ENCODE measurements around the gene CHI3L1. TPM values are rescaled to one million over a fixed set of nuclear protein-coding genes. Genes with fewer than 3 reads are reported as not detected.

CHI3L1 gene
- total RNA-seq, 1 donor: 273 TPM

- no peak for DNase-seq (ENCODE audit: insufficient read length, low spot score, missing footprints)
- Histone ChIP-seq H4K20me1 (ENCODE audit: insufficient read depth, low read length) (no peaks in the 10 kb centered on the region), H3K4me3 (ENCODE audit: insufficient read depth, low read length) (no peak overlapping the region), H3K4me1 (ENCODE audit: insufficient read depth, low read length) (peaks cover 19% of the 10 kb centered on the region), H3K9me3 (ENCODE audit: low read depth, low read length) (no peaks in the 10 kb centered on the region), H3K4me2 (ENCODE audit: insufficient read depth, low read length) (no peak overlapping the region), H3K79me2 (ENCODE audit: insufficient read depth, low read length) (no peaks in the 10 kb centered on the region), H3K27ac (ENCODE audit: low read depth, low read length) (no peak overlapping the region), H2AFZ (ENCODE audit: low read length) (no peak overlapping the region), H3K36me3 (ENCODE audit: insufficient read depth, low read length) (no peaks in the 10 kb centered on the region), H3K27me3 (ENCODE audit: insufficient read depth, low read length) (no peaks in the 10 kb centered on the region)
- TF ChIP-seq CTCF (IDR thresholded peaks at IDR 0.05; ENCODE audit: extremely low read depth, low read depth, low read length): no peak
Observed at GRCh38 chr1:203206129-203206687, 19.7 kb upstream of the CHI3L1 start.

GRCh38 chr1:203204756-203205155 lies 18.3 kb upstream of the CHI3L1 start:
- Histone ChIP-seq H3K9me3 (ENCODE audit: low read depth, low read length) (no peaks in the 10 kb centered on the region), H3K27ac (ENCODE audit: low read depth, low read length) (no peak overlapping the region), H3K4me2 (ENCODE audit: insufficient read depth, low read length) (no peak overlapping the region), H3K79me2 (ENCODE audit: insufficient read depth, low read length) (no peaks in the 10 kb centered on the region), H3K36me3 (ENCODE audit: insufficient read depth, low read length) (no peaks in the 10 kb centered on the region), H3K27me3 (ENCODE audit: insufficient read depth, low read length) (no peaks in the 10 kb centered on the region), H4K20me1 (ENCODE audit: insufficient read depth, low read length) (no peaks in the 10 kb centered on the region), H2AFZ (ENCODE audit: low read length) (no peak overlapping the region), H3K4me3 (ENCODE audit: insufficient read depth, low read length) (no peak overlapping the region), H3K4me1 (ENCODE audit: insufficient read depth, low read length) (peaks cover 33% of the 10 kb centered on the region)
- no peak for TF ChIP-seq CTCF (IDR thresholded peaks at IDR 0.05; ENCODE audit: extremely low read depth, low read depth, low read length)
- no peak for DNase-seq (ENCODE audit: insufficient read length, low spot score, missing footprints)

GRCh38 chr1:203202431-203203245 lies 16.1 kb upstream of the CHI3L1 start:
- TF ChIP-seq CTCF (IDR thresholded peaks at IDR 0.05; ENCODE audit: extremely low read depth, low read depth, low read length): no peak
- Histone ChIP-seq H3K4me1 (ENCODE audit: insufficient read depth, low read length) (peaks cover 54% of the 10 kb centered on the region), H3K79me2 (ENCODE audit: insufficient read depth, low read length) (no peaks in the 10 kb centered on the region), H2AFZ (ENCODE audit: low read length) (peak overlapping the region; percentile 74), H3K4me3 (ENCODE audit: insufficient read depth, low read length) (no peak overlapping the region), H3K9me3 (ENCODE audit: low read depth, low read length) (no peaks in the 10 kb centered on the region), H3K36me3 (ENCODE audit: insufficient read depth, low read length) (no peaks in the 10 kb centered on the region), H3K27me3 (ENCODE audit: insufficient read depth, low read length) (no peaks in the 10 kb centered on the region), H4K20me1 (ENCODE audit: insufficient read depth, low read length) (no peaks in the 10 kb centered on the region), H3K4me2 (ENCODE audit: insufficient read depth, low read length) (peak overlapping the region; percentile 23), H3K27ac (ENCODE audit: low read depth, low read length) (peak overlapping the region; percentile 19)
- DNase-seq (ENCODE audit: insufficient read length, low spot score, missing footprints): peak; percentile 84

GRCh38 chr1:203201516-203202205 lies 15.2 kb upstream of the CHI3L1 start:
- no peaks in the 10 kb centered on the region for H3K9me3 ChIP-seq (ENCODE audit: low read depth, low read length)
- no peaks in the 10 kb centered on the region for H3K79me2 ChIP-seq (ENCODE audit: insufficient read depth, low read length)
- H3K4me3 ChIP-seq (ENCODE audit: insufficient read depth, low read length): no peak overlapping the region
- H3K36me3 ChIP-seq (ENCODE audit: insufficient read depth, low read length): no peaks in the 10 kb centered on the region
- H3K27me3 ChIP-seq (ENCODE audit: insufficient read depth, low read length): no peaks in the 10 kb centered on the region
- H2AFZ ChIP-seq (ENCODE audit: low read length): no peak overlapping the region
- no peak for TF ChIP-seq CTCF (IDR thresholded peaks at IDR 0.05; ENCODE audit: extremely low read depth, low read depth, low read length)
- no peak for DNase-seq (ENCODE audit: insufficient read length, low spot score, missing footprints)
- peaks cover 63% of the 10 kb centered on the region for H3K4me1 ChIP-seq (ENCODE audit: insufficient read depth, low read length)
- no peaks in the 10 kb centered on the region for H4K20me1 ChIP-seq (ENCODE audit: insufficient read depth, low read length)
- H3K4me2 ChIP-seq (ENCODE audit: insufficient read depth, low read length): no peak overlapping the region
- peak overlapping the region; percentile 84 for H3K27ac ChIP-seq (ENCODE audit: low read depth, low read length)
